ENCODE measurements around the gene BTLA. TPM values are rescaled to one million over a fixed set of nuclear protein-coding genes. Genes with fewer than 3 reads are reported as not detected.

BTLA gene
- total RNA-seq, 1 donor from 2014 or later, result not detected

DNA sequence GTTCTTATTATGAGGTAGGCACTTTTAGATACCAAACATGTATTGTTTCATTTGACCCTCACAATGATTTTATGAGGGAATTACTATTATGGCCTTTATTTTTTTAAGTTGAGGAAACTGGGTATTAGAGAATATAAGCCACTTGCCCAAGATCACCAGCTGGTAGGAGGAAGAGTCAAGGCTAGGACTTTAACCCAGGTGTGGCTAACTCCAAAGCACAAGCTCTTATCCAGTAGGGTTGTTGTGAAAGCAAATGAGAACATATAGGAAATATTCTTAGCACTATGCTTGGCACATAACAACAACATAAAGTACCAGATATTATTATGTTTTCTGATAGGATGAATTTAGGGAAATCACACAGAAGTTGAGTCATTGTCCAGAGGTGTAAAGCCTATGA lies 7.9 kb downstream of the BTLA start:
- no peaks in the 10 kb centered on the region for H3K36me3 Mint-ChIP-seq (ENCODE audit: unreplicated experiment)
- DNase-seq, result no peak
- H3K27me3 Mint-ChIP-seq (ENCODE audit: unreplicated experiment), result peaks cover 1% of the 10 kb centered on the region
- no peak overlapping the region for H3K4me3 Mint-ChIP-seq (ENCODE audit: unreplicated experiment)
- no peaks in the 10 kb centered on the region for H3K4me1 Mint-ChIP-seq (ENCODE audit: low read depth, unreplicated experiment)
- H3K27ac Mint-ChIP-seq (ENCODE audit: unreplicated experiment), result no peak overlapping the region
- H3K9me3 Mint-ChIP-seq (ENCODE audit: unreplicated experiment), result peaks cover 1% of the 10 kb centered on the region
- TF ChIP-seq, protein P1, sequence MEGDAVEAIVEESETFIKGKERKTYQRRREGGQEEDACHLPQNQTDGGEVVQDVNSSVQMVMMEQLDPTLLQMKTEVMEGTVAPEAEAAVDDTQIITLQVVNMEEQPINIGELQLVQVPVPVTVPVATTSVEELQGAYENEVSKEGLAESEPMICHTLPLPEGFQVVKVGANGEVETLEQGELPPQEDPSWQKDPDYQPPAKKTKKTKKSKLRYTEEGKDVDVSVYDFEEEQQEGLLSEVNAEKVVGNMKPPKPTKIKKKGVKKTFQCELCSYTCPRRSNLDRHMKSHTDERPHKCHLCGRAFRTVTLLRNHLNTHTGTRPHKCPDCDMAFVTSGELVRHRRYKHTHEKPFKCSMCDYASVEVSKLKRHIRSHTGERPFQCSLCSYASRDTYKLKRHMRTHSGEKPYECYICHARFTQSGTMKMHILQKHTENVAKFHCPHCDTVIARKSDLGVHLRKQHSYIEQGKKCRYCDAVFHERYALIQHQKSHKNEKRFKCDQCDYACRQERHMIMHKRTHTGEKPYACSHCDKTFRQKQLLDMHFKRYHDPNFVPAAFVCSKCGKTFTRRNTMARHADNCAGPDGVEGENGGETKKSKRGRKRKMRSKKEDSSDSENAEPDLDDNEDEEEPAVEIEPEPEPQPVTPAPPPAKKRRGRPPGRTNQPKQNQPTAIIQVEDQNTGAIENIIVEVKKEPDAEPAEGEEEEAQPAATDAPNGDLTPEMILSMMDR (IDR thresholded peaks at IDR 0.05; ENCODE audit: partially characterized antibody, unreplicated experiment), result no peak

DNA sequence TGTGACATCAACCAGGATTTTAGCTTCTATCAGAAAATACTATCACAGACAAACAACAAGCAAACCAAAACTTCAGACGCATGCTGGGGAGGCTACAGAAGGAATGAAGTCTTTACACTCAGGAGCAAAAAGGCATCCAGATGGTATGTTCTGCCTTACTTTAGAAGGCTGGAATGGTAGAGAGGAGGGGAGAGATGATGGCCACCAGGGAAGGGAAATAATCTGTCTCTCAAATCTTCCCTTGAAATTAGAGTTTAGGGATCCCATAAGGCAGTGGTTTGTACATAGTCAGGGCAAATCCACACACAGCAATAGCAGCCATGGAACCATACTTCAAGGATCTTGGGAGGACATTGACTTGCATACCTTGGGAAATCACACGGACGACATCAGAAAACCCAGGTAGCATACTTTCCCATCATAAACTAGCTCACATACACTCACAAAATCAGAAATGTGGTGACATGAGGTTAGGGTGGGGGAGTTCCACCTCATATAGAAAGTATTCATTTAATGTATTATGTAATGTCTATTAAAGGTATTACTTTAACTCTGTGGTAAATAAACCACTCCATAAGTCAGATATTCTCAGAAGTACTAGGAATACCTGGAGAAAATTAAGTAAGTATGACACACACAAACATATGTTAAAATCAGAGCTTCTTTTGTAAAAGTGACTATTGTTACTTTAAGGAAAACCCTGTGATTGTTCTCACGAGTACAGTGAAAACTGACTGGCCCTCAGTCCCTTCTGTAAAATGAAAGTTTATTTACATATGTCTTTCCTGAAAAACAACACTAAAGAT lies 9.4 kb downstream of the BTLA start:
- H3K36me3 Mint-ChIP-seq (ENCODE audit: unreplicated experiment), result no peaks in the 10 kb centered on the region
- H3K27me3 Mint-ChIP-seq (ENCODE audit: unreplicated experiment), result peaks cover 1% of the 10 kb centered on the region
- TF ChIP-seq, protein P1 (IDR thresholded peaks at IDR 0.05; ENCODE audit: partially characterized antibody, unreplicated experiment), result no peak
- no peak for DNase-seq
- no peak overlapping the region for H3K4me3 Mint-ChIP-seq (ENCODE audit: unreplicated experiment)
- no peaks in the 10 kb centered on the region for H3K4me1 Mint-ChIP-seq (ENCODE audit: low read depth, unreplicated experiment)
- H3K9me3 Mint-ChIP-seq (ENCODE audit: unreplicated experiment), result peaks cover 1% of the 10 kb centered on the region
- no peak overlapping the region for H3K27ac Mint-ChIP-seq (ENCODE audit: unreplicated experiment)

- DNase-seq, result no peak
- Mint-ChIP-seq H3K4me1 (ENCODE audit: low read depth, unreplicated experiment) (no peaks in the 10 kb centered on the region), H3K27me3 (ENCODE audit: unreplicated experiment) (peaks cover 3% of the 10 kb centered on the region), H3K4me3 (ENCODE audit: unreplicated experiment) (no peak overlapping the region), H3K9me3 (ENCODE audit: unreplicated experiment) (peaks cover 1% of the 10 kb centered on the region), H3K27ac (ENCODE audit: unreplicated experiment) (no peak overlapping the region), H3K36me3 (ENCODE audit: unreplicated experiment) (no peaks in the 10 kb centered on the region)
- TF ChIP-seq, protein P1 (IDR thresholded peaks at IDR 0.05; ENCODE audit: partially characterized antibody, unreplicated experiment), result no peak
Observed at GRCh38 chr3:112486811-112487505, 12.3 kb downstream of the BTLA start.

- Mint-ChIP-seq H3K27ac (ENCODE audit: unreplicated experiment) (no peak overlapping the region), H3K36me3 (ENCODE audit: unreplicated experiment) (no peaks in the 10 kb centered on the region), H3K27me3 (ENCODE audit: unreplicated experiment) (peaks cover 1% of the 10 kb centered on the region), H3K9me3 (ENCODE audit: unreplicated experiment) (peaks cover 1% of the 10 kb centered on the region), H3K4me1 (ENCODE audit: low read depth, unreplicated experiment) (no peaks in the 10 kb centered on the region), H3K4me3 (ENCODE audit: unreplicated experiment) (no peak overlapping the region)
- TF ChIP-seq, protein P1 (IDR thresholded peaks at IDR 0.05; ENCODE audit: partially characterized antibody, unreplicated experiment), result no peak
- no peak for DNase-seq
Observed at GRCh38 chr3:112484352-112484751, 14.9 kb downstream of the BTLA start.

DNA sequence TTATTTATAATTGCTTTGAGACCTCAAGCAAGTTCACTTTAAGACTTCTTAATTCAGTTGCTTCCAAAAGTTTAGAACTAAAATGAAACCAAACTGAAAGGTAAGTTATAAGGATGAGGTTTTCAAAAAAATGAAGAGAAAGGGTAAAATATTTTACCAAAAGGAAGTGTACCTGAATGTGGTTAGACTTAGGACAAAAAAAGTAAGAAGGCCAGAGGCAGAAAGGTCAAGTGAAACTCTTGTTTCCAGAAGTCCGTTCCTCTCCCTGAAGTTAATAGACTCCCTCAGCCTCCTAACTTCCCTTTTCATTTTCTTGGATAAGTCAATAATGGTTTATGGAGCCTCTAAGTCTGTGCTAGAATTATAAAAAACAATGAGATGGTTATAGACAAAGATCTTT lies 16.6 kb downstream of the BTLA start:
- Mint-ChIP-seq H3K36me3 (ENCODE audit: unreplicated experiment) (no peaks in the 10 kb centered on the region), H3K9me3 (ENCODE audit: unreplicated experiment) (no peaks in the 10 kb centered on the region), H3K27me3 (ENCODE audit: unreplicated experiment) (peaks cover 1% of the 10 kb centered on the region), H3K4me3 (ENCODE audit: unreplicated experiment) (no peak overlapping the region), H3K27ac (ENCODE audit: unreplicated experiment) (no peak overlapping the region), H3K4me1 (ENCODE audit: low read depth, unreplicated experiment) (no peaks in the 10 kb centered on the region)
- TF ChIP-seq, protein P1 (IDR thresholded peaks at IDR 0.05; ENCODE audit: partially characterized antibody, unreplicated experiment), result no peak
- no peak for DNase-seq

All from glutamatergic neuron (in vitro differentiated cells).